Frontal cortex (tissue), 4 donors: Measurements from ENCODE around the gene TMEM60. TPM values are rescaled to one million over a fixed set of nuclear protein-coding genes. Genes with fewer than 3 reads are reported as not detected.

Experiments
- DNase-seq, 2 donors: peaks; one replicate each; pipeline ENCODE4 v3.0.0; 2012; ENCODE audit warnings: low spot score in 2 of 2
- FAIRE-seq: peaks from 2 replicates; lab custom pipeline; 2012; peaks lifted over from hg19 to GRCh38; lab: Jason Lieb, UNC
- total RNA-seq: library from RNA; depleted of rRNA; stranded (reverse); fragments of >200 nt; gene quantifications from one replicate; pipeline ENCODE4 v1.2.3, GENCODE V29; 2014
- donor health status: control.
- donor health status: control.
- donor health status: control.

The TMEM60 gene
- total RNA-seq, 1 donor from 2014 or later = 15.9 TPM

DNA sequence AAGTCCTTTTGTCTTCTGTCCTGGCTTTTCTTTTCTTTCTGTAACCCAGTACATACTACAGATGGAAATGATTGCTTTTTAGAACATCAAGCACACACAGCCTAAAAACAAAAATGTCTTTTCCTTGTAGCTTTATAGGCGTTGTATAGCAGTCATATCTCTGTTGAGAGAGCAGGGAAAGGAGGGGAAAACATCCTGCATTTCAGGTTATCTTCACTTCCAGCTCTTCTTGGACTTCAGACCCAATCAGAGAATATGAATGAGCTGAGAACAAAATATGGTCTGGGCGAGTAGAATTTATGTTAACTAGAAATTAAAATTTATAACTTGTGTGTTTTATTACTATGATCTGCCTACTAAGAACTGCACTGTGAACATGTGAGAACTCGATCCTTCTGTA is 14.7 kb downstream of the TMEM60 start:
- DNase-seq (no peak), FAIRE-seq (no peak)

DNA sequence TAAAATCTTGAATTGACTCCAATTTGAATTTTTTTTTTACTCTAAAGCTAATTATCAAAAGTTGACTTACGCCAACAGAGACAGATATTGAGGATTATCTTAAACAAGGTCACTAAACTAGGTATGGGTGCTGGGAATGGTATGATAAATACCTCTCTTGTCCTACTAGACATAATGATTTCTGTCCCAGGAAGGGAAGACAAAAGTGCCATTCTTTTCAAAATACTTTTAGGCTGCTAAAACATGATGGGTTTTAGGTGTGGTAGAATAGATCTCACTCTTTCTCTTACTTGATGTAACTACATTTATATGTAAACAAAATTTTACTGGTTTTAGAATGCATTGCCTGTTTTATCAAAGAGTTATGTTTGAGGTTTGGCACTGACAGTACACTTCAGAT is 15.1 kb downstream of the TMEM60 start:
- DNase-seq = no peak
- no peak for FAIRE-seq

DNA sequence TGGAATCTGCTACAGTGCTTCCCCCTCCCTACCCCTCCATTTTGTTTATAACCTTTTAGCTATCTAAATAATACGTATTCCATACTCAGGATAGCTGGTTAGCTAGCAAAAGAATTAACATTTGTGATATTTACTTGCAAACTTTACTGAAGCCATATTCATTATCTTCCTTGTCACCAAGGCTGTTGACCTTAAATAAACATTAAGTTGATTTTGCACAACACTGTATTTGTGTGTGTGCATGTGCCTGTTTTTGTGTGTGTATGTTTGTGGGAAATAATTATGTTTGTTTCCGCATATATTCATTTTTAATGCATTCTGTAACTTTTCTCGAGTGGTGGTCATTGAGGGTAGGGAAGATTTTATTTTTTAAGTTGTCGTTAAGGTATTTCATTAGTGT is 15.9 kb downstream of the TMEM60 start:
- no peak for FAIRE-seq
- DNase-seq = no peak

DNA sequence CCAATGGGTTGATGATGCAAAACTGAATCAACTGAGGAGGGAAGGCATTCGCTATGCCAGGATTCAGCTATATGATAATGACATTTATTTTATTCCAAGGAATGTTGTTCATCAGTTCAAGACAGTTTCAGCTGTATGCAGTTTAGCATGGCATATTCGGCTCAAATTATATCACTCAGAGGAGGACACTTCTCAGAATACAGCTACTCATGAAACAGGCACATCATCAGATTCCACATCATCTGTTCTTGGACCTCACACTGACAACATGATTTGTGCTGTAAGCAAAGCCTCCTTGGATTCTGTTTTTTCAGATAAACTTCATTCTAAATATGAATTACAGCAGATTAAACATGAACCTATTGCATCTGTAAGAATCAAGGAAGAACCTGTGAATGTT is 19.7 kb downstream of the TMEM60 start:
- FAIRE-seq (no peak), DNase-seq (no peak)

DNA sequence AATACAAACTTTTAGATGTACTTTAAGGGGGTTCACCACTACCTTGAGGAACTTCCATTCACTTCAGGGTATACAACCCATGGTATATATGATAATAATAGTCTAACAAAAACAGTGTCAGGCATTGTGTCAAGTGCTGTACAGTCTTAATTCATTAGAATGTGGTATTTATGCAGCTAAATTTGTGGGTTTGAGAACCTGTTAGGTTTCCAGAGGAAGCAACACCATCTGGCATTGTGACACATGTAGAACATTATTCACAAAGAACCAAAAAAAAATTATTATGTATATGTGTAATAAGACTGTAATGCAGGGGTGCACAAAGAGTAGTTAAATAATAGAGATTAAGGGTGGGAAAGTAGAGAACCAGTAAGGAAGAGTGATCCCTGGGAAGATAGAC is 26.3 kb downstream of the TMEM60 start:
- FAIRE-seq (no peak), DNase-seq (no peak)

DNA sequence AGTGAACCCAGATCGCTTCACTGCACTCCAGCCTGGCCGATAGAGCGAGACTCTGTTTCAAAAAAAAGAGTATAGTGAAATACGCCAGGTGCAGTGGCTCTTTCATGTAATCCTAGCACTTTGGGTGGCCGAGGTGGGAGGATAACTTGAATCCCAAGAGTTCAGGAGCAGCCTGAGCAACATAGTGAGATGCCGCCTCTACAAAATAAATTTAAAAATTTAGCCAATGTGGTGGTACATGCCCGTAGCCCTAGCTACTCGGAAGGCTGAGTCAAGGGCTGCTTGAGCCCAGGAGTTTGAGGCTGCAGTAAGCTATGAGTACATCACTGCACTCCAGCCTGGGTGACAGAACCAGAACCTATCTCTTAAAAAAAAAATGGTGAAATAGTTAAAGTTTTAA is 27.9 kb downstream of the TMEM60 start:
- no peak for DNase-seq
- FAIRE-seq = no peak

DNA sequence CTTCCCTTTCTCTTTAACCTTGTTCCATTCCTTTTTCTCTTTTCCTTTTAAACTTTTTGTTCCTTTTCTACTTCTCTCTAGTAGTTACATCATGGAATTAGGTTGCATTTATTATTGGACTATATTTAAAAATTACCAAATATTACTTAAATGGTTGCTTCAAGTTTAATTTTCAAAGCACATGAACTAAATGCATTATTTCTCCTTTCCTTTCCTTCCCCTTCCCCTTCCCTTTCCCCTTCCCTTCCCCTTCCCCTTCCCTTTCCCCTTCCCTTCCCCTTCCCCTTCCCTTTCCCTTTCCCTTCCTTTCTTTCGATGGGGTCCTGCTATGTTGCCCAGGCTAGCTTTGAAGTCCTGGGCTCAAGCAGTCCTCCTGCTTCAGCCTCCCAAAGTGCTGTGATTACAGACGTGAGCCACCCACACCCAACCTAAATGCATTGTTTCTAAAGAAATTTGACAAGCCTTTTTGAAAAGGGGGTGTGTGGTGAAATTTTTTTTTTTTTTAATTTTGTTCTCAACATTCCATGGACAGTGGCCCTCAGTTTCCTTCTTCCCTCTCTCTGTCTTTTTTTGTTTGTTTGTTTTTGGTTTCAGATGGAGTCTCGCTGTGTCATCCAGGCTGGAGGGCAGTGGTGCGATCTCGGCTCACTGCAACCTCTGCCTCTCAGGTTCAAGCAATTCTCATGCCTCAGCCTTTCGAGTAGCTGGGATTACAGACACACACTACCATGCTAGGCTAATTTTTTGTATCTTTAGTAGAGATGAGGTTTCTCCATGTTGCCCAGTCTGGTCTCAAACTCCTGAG is 31.2 kb downstream of the TMEM60 start:
- no peak for DNase-seq
- FAIRE-seq = no peak

DNA sequence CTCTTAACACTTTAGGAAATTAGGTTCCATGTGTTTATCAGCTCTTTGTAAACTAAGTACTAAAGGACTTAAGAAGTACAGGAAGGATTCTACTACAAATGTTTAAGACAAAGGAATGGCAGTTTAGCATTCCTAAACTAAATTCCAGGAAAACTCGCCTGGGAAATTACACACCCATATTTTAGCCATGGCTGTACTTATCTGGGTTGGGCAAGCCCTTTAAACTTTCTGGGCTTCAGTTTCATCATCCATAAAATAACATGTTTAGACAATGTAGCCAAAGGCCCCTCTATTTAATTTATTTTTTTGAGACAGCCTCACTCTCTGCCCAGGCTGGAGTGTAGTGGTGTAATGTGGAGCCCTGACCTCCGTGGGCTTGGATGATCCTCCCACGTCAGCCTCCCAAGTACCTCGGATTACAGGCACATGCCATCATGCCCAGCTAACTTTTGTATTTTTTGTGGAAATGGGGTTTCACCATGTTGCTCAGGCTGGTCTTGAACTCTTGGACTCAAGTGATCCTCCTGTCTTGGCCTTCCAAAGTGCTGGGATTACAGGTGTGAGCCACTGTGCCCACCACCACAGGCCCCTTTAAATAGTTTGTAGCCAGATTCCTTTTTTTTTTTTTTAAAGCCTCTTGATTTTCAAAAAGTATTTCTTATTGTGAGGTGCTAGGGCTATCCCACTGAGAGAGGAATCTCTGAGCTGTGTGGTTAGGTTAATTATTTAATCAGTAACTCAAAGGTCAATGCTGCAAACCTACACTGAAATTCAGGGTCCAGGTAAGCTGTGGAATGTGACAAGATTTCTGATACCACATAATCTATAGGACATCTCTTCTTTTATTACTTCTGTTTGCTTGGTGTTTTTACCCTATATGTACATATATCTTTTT is 32.1 kb downstream of the TMEM60 start:
- FAIRE-seq (no peak), DNase-seq (no peak)

DNA sequence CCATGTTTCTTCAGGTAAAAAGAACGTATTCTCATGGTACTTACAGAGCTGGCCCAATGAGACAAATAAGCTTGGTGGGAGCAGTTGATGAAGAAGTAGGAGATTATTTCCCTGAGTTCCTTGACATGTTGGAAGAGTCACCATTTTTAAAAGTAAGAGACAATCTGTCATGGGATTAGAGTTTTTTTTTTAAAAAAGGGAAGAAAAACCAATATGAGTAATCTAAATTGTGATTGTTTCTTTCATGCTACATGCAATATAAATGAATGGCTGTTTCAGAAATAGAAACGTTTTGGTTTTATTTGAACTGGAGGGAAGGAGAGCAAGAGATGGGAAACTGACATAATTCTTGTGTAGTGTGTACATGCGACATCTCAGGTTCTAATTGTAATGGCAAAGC is 32.8 kb downstream of the TMEM60 start:
- DNase-seq (no peak), FAIRE-seq (no peak)

DNA sequence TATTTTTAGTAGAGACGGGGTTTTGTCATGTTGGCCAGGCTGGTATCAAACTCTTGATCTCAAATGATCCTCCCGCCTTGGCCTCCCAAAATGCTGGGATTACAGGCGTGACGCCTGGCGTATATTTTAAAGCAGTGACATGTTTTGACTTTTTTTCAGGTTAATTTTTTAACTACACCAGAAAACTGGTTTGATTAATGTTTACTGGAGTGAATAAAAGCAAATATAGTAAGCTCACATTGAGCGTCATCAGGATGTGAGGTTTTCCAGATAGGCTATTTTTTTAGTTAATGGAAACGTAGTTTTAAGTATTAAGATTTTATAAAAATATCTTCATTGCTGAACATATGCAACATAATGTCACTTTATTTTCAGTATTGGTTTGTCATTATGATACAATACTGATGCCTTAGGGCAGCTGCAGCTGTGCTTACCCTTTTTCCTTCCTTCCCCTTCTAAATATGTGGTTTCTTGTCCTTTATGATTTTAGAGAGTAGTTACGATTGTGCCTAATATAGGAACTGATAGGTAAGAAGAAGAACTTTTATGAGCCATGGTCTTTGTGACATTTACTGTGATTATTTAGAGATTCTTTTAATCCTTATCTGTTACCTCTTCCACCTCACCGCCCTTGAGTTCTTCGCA is 37.3 kb downstream of the TMEM60 start:
- FAIRE-seq = no peak

DNA sequence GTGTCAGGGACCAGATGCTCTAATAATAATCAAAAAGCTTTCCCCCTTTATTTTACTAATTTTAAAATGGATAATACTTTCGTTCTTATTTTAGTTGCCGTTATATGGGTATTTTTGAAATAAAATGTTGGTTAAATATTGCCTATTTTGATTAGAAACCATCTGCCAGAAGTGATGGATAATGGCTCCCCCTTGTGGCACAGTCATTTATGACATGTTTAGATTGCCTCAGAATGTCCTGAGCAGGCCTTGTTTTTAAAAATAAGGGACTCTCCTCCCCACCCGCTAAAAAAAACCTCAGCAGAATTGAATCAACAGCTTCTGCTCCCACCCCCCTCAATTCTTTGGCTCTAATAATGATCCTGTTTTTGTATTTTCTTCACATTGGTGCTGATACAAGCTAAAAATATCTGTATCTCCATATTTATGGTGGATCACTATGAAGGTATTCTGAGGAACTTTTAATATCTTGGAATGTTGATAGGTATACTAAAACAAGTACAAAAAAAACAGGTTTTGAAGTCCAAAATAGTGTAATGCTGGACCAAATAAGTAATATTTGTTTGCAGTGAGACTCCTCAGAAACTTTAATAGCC is 38.8 kb downstream of the TMEM60 start:
- FAIRE-seq (peak; percentile 70), DNase-seq (peak; percentile 14 to 15)

More for the DNA sequence above, 37.3 kb downstream of the TMEM60 start:
- no peak for DNase-seq

DNA sequence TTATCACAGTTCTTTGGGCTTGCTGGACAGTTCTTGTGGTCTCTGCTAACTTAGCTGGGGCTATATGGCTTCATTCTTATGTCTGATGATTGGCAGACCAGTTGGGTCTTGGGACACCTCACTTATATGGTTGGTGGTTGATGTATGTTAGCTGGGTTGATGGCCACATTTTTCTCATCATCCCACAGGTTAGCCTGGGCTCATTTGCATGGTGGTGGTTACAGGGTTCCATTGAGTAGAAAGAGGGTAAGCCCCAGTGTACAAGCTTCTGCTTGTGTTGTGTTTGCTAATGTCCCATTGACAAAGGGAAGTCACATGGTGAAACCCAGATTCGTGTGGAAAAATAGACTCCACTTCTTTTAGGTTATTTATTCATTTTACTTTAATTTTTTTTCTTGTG is 40.6 kb downstream of the TMEM60 start:
- FAIRE-seq = no peak

DNA sequence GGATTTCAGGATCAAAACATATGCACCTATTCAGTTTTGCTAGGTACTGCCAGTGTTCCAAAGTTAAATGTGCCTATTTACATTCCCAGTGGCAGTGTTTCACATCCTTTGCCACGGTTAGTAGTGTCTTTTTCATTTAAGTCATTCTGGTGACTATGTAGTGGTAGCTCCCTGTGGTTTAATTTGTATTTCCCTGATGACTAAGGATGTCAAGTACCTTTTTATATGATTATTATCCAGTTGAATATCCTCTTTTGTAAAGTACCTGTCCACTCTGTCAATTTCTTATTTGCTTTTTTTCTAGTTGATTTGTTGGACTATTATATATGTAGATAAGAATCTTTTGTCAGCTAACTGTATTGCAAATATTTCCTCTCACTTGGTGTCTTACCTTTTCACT is 45.1 kb downstream of the TMEM60 start:
- no peak for DNase-seq
- no peak for FAIRE-seq

More for the DNA sequence above, 40.6 kb downstream of the TMEM60 start:
- no peak for DNase-seq

DNA sequence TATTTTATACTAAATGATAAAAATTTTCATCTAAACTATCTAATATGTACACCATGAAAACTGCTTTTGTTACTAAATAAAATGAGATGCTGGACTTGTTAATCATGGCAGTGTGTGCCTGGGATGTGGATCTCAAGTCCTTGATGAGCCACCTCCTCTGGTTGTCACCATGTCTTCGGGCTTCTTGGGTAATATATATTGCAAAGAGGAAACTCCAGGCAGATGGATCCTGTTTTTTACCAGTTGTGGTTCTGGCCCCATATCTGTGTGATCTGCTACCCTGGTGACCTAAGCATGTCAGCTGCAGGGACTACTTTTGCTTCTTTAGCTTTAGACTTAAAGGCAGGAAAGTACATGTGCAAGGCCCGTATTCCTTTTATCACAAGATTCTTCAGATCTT is 46.2 kb downstream of the TMEM60 start:
- DNase-seq (no peak), FAIRE-seq (no peak)

DNA sequence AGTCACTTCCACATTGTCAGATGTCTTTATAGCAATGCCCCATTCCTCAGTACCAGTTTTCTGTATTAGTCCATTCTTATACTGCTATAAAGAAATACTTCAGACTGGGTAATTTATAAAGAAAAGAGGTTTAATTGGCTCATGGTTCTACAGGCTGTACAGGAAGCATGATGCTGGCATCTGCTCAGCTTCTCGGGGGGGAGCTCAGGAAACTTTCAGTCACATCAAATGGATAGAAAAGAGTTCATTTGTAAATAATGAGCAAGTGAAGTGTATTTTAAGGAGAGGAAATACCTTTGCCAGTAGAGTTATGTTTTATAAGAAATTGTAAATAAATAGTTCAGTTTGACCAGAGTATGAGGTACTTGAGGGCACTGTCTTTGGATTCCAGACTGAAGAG is 50.5 kb downstream of the TMEM60 start:
- DNase-seq (no peak), FAIRE-seq (no peak)

DNA sequence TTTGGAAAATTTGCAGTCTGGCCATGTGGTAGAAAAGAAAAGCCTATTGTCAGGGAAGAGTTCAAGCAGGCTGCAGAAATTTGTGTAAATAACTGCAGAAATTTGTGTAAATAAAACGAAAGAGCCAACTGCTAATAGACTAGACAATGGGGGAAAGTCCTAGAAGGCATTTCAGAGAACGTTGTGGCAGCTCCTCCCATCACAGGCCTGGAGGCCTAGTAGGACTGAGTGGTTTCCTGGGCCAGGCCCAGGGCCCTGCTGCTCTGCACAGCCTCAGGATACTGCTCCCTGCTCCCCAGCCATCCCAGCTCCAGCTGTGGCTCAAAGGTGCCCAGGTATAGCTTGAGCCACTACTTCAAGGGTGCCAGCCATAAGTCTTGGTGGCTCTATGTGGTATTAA is 51.1 kb downstream of the TMEM60 start:
- DNase-seq = no peak
- FAIRE-seq = no peak

DNA sequence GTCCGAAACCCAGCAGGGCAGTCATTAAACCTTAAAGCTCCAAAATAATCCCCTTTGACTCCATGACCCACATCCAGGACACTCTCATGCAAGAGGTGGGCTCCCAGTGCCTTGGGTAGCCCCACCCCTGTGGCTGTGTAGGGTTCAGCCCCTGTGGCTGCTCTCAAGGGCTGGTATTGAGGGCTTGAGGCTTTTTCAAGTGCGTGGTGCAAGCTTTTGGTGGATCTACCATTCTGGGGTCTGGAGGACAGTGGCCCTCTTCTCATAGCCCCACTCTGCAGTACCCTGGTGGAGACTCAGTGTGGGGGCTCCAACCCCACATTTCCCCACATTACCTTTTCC is 51.4 kb downstream of the TMEM60 start:
- FAIRE-seq = no peak

DNA sequence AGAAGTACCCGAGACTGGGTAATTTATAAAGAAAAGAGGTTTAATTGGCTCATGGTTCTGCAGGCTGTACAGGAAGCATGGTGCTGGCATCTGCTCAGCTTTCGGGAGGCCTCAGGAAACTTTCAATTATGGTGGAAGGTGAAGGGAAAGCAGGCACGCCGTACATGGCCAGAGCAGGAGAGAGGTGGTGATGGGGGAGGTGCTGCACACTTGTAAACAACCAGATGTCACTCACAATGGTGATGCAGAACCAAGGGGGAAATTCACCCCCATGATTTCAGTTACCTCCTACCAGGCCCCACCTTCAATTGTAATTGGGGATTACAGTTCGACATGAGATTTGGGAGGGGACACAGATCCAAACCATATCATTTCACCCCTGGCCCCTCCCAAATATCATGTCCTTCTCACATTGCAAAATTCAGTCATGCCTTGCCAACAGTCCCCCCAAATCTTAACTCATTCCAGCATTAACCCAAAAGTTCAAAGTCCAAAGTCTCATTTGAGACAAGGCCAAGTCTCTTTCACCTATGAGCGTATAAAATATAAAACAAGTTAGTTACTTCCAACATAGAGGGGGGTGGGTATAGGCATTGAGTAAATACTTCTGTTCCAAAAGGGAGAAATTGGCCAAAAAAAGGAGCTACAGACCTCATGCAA is 51.9 kb downstream of the TMEM60 start:
- DNase-seq = no peak
- no peak for FAIRE-seq

More for the DNA sequence above, 51.4 kb downstream of the TMEM60 start:
- DNase-seq = no peak

DNA sequence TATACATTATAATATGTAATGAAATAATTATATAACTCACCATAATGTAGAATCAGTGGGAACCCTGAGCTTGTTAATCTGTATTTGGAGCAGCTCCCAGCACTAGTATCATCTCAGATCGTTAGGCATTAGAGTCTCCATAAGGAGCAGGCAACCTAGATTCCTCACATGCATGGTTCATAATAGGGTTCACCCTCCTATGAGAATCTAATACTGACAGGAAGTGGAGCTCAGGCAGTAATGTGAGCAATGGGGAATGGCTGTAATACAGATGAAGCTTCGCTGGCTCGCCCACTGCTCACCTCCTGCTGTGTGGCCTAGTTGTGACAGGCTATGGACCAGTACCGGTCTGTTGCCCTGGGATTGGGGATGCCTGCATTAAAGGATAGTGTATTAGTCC is 52.5 kb downstream of the TMEM60 start:
- no peak for FAIRE-seq
- DNase-seq = no peak
